Stimulated activated CD4-positive, alpha-beta T cell treated with anti-CD3 and anti-CD28 coated beads, Interleukin-4, amount 100 ng/mL, for 24 hours (primary cell): ENCODE results near the gene FOLR3.
"Not testable (repeated sequence)": the region's sequence is repeated elsewhere in the genome, so short reads cannot be mapped to it uniquely, and the experiment has no call there.

Experiments
- DNase-seq: peaks from one replicate; pipeline ENCODE4 v3.0.0-alpha.2; 2020

The FOLR3 gene

DNA sequence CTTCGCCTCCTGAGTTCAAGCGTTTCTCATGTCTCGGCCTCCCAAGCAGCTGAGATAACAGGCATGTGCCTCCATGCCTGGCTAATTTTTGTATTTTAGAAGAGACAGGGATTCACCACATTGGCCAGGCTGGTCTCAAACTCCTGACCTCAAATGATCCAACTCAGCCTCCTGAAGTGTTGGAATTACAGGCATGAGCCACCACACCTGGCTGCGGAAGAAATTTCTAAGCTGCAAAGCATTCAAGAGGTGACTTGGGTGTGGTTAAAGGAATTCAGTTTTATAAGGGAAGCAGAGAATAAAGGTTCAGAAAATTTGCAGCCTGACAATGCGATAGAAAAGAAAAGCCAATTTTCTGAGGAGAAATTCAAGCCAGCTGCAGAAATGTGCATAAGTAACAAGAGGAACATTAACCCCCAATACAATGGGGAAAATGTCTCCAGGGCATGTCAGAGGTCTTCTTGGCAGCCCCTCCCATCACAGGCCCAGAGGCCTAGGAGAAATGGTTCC is 33.6 kb downstream of the FOLR3 start:
- DNase-seq = not testable (repeated sequence)

DNA sequence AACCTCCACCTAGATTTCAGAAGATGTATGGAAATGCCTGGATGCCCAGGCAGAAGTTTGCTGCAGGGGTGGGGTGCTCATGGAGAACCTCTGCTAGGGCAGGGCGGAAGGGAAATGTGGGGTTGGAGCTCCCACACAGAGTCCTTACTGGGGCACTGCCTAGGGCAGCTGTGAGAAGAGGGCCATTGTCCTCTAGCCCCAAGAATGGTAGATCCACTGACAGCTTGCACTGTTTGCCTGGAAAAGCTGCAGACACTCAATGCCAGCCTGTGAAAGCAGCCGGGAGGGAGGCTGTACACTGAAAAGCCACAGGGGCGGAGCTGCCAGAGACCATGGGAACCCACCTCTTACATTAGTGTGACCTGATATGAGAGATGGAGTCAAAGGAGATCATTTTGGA is 34.2 kb downstream of the FOLR3 start:
- DNase-seq = not testable (repeated sequence)

DNA sequence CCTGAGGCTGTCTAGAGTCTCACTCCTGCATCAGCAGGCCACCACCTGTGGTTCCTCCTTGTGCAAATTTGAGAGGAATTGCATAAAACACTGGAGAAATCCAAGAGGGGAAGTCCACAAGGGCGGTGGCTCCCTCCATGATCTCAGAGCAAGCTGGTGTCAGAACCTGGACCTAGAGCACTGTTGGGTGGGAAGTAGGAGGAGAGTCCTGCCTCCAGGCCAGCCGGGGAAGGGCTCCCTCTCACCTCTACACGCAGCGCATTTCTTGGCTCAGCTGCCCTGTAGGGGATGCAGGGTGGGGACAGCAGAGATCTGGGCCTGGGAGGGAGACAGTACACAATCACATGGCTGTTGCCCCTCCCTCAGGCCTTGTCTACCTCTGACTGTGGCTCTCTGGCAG is 36.5 kb downstream of the FOLR3 start:
- not testable (repeated sequence) for DNase-seq

DNA sequence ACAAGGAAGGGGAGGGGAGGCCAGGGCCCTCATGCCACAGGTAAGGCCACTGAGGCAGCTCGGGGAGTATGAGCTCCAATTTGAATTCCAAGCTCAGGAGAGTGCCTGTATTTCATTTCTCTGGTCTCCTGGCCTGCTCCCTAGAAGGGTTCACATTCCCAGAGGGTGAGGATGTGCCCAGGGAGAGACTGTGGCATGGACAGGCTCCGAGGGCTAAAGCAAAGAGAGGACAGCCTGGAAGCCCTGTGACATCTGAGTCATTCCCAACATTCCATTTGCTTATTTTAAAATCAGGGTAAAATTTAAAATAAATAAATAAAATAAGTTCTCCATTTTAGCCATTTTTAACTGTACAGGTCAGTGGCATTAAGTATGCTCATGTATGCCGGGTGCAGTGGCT is 37.8 kb downstream of the FOLR3 start:
- no peak for DNase-seq

DNA sequence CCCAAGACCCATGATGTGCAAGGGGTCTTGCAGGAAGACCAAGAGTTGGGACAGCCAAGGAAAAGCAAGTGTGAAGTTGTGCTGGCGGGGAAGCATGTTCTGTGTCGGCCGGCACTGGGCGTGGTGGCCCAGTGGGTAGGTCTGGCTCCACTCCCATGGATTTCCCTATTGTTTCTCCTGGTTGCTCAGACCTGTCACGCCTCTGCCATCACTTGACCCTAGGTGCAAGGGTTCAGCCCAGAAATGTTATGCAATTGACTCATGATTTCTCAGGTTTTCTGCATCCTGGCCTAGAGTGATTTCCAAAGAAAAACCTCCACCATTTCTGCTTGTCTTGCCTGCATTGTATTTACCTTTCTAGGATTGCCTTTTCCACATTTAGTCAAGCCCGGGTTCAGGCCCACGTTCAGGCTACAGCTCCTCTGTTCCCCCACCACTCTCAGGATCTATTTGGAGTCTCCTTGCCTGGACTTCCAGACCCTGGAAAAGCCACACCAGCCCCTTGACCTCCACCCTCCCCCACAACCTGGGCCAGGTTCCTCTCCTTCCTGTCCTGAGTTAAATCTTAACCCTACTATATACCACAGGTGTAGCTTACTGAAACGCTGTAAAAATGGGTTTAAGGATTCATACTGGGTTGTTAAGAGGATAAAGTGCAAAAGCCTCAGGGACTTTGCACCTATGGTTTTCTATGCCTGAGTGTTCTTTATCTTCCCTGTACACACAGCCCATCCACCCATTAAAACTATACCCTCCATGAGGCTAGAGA is 39.0 kb downstream of the FOLR3 start:
- DNase-seq = no peak

DNA sequence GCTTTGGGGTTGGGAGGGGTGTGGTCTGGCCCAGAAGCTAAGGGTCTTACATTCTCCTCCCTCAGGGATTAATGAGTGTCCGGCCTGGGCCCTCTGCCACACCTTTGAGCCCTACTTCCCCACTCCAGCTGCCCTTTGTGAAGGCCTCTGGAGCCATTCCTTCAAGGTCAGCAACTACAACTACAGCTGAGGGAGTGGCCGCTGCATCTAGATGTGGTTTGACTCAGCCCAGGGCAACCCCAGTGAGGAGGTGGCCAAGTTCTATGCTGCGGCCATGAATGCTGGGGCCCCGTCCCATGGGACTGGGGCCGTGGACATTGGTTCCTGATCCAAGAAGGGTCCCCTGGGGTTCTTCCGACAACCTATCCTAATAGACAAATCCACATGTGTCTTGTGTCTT is 42.1 kb downstream of the FOLR3 start:
- DNase-seq = no peak

DNA sequence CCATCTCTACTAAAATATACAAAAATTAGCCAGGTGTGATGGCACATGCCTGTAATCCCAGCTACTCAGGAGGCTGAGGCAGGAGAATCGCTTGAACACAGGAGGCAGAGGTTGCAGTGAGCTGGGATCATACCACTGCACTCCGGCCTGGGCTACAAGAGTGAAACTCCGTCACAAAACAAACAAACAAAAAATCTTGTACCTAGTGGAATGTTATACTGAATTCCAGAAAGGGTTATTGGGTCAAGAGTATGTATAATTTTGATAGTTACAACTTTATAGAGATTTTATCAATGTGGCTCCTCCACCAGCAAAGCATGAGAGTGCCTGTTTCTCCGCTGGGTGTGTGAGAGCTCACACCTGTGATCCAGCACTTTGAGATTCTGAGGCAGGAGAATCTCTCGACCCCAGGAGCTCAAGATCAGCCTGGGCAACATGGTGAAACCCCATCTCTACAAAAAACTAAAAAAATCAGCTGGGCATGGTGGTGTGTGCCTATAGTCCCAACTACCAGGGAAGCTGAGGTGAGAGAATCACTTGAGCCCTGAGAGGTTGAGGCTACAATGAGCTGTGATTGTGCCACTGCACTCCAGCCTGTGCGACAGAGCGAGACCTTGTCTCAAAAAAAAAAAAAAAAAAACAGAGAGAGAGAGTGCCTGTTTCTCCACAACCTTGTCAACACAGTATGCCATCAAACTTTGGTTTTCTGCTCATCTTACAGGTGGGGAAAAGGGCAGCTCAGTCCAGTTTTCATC is 43.7 kb downstream of the FOLR3 start:
- no peak for DNase-seq

DNA sequence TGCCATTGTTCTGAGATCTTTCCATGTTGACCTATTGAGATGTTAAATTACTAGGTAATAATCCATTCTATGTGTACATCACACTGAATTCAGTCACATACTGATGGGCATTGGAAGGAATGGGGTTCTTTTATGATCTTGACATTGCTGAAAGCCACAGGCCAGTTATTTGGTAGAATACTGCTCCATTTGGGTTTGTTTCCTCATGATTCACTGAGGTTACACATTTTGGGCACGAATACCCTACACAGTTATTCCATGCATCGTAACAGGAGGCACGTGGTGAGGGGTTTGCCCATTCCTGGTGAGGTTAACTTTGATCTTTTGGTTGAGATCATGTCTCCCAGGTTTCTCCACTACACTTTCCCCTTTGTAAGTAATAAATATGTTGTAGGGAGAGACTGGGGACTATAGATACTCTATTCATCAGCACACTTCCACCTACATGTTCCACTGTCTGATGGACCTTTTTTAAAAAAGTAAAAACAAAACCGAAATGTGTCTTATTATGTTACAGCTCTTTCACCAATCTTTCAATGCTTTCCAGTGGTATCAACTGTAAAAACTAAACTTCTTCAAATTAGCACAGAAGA is 44.4 kb downstream of the FOLR3 start:
- DNase-seq = no peak

DNA sequence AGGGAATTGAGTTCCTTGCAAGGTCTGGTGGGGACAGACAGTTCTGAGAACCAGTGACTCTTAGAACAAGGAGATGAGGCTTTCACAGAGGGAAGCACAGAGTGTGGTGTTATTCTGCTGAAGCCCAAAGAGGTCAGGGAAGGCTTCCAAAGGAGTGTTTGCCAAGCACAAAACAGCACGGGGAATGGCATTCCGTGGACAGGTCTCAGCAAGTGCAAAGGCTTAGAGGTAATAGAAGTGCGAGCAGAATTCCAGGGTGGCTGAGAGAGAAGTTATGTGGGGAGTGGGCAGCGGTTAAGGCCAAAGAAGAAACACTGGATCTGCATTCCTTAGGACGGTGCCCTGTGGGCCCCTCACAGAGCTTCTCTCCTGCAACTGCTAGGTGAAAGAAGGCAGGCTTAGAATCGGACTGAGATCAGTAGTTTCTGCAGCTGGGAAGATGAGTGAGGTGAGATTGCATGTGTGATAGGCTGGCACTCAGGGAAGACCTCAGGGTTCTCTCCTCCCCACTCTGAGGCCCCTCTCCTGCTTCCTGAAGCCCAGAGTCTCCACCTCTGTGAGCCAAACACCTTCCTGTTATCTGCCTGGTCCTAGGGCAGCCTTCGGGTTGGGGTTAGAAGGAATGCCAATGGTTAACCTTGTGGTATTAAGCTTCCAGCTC is 45.5 kb downstream of the FOLR3 start:
- DNase-seq = not testable (repeated sequence)

DNA sequence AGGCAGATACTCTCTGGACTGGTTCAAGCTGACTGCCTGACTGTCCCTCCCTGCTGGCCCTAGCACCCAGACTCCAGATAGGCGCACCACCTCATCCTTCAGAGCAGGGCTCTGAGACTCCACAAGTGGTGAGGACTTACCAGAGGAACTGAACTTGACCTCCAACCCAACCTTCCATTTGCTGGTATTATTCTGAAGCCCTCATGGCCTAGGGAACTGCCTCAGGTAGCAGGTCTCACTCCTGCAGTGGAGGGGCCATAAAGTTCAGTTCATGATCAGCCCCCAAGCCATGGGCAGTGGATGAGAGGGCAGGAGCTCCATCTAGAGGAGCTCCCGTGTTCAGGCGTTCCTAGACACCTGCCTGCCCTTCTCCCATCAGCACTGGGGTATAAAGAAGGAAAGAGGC is 46.0 kb downstream of the FOLR3 start:
- DNase-seq = not testable (repeated sequence)

DNA sequence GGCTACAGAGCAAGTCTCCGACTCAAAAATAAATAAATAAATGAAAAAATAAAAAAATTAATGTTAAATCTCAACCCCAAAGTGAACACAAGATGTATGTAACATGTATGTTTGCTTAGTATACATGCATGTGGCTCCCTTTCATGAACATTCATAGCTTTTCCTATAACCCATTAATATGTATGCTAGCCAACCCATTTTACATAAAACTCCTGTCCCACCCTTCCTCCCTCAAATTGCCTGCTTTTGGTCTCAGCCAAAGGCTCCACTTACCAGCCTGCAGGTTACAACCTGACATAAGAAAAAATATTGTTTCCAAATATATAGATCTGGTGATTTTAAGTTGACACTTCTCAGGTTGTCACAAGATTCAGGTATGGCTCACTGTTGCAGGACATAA is 52.7 kb downstream of the FOLR3 start:
- no peak for DNase-seq
